Measurements from ENCODE around the gene TMEM179. TPM values are rescaled to one million over a fixed set of nuclear protein-coding genes. Genes with fewer than 3 reads are reported as not detected.

The TMEM179 gene
- total and polyA plus RNA-seq, 7 experiments from 2014 or later: 0.15 TPM; not detected in 6

- no peaks in the 10 kb centered on the region for H3K36me3 ChIP-seq (ENCODE audit: control insufficient read depth in 2 of 3, insufficient read depth in 3 of 3, low read length in 3 of 3)
- CTCF ChIA-PET: no interaction called here
- H3K27ac ChIP-seq (ENCODE audit: low read depth, low read length): no peak overlapping the region
- Mint-ChIP-seq H3K4me3 (no peak overlapping the region), H3K4me1 (no peaks in the 10 kb centered on the region), H3K36me3 (no peaks in the 10 kb centered on the region), H3K27ac (no peak overlapping the region), H3K27me3 (peaks cover 0 to 4% (median 0%) of the 10 kb centered on the region in 5 donors), H3K9me3 (no peaks in the 10 kb centered on the region)
- H3K4me3 ChIP-seq (ENCODE audit: low read length): no peak overlapping the region
- intact Hi-C loops (cut with micrococcal nuclease): no loop called here
- H3K27me3 ChIP-seq (ENCODE audit: control insufficient read depth in 2 of 2, insufficient read depth in 2 of 2, low read length in 2 of 2): no peaks in the 10 kb centered on the region
- POLR2A ChIA-PET: no interaction called here
- H3K9me3 ChIP-seq (ENCODE audit: control insufficient read depth in 2 of 3, low read length in 3 of 3): no peaks in the 10 kb centered on the region
- ATAC-seq: no peak
- no peaks in the 10 kb centered on the region for H3K4me1 ChIP-seq (ENCODE audit: control insufficient read depth in 2 of 2, insufficient read depth in 2 of 2, low read length in 2 of 2)
- no peak for DNase-seq
Observed at GRCh38 chr14:104578321-104578720, 26.3 kb downstream of the TMEM179 start.

DNA sequence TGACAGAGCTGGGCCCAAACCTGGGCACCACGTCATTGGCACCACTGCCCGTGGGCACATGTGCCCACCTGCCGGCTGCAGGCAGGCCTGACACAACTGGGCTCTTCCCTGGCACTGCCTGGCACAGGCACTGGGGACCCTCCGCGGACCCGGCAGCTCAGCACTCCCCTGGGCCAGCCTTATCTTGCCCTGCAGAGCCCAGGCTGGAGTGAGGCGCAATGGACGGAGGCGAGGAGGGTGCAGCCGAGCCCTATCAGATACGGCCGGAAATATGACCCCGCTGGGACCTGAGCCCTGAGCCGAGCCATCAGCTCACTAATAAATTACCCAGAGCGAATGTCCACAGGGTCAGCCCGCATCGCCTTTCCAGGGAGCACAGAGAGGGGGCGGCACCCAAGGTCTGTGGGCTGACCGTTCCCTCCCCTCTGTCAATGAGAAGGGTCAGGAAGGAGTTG lies 26.7 kb downstream of the TMEM179 start:
- peaks cover 0 to 4% (median 0%) of the 10 kb centered on the region in 5 donors for H3K27me3 Mint-ChIP-seq
- no peaks in the 10 kb centered on the region for H3K4me1 ChIP-seq (ENCODE audit: control insufficient read depth in 2 of 2, insufficient read depth in 2 of 2, low read length in 2 of 2)
- ATAC-seq: no peak
- DNase-seq: no peak
- H3K4me3 Mint-ChIP-seq: no peak overlapping the region
- no peak overlapping the region for H3K27ac Mint-ChIP-seq
- CTCF ChIA-PET: no interaction called here
- H3K27ac ChIP-seq (ENCODE audit: low read depth, low read length): no peak overlapping the region
- H3K36me3 Mint-ChIP-seq: no peaks in the 10 kb centered on the region
- no peaks in the 10 kb centered on the region for H3K36me3 ChIP-seq (ENCODE audit: control insufficient read depth in 2 of 3, insufficient read depth in 3 of 3, low read length in 3 of 3)
- intact Hi-C loops (cut with micrococcal nuclease): no loop called here
- no peak overlapping the region for H3K4me3 ChIP-seq (ENCODE audit: low read length)
- no peaks in the 10 kb centered on the region for H3K9me3 Mint-ChIP-seq
- POLR2A ChIA-PET: no interaction called here
- no peaks in the 10 kb centered on the region for H3K27me3 ChIP-seq (ENCODE audit: control insufficient read depth in 2 of 2, insufficient read depth in 2 of 2, low read length in 2 of 2)
- no peaks in the 10 kb centered on the region for H3K9me3 ChIP-seq (ENCODE audit: control insufficient read depth in 2 of 3, low read length in 3 of 3)
- H3K4me1 Mint-ChIP-seq: no peaks in the 10 kb centered on the region

DNA sequence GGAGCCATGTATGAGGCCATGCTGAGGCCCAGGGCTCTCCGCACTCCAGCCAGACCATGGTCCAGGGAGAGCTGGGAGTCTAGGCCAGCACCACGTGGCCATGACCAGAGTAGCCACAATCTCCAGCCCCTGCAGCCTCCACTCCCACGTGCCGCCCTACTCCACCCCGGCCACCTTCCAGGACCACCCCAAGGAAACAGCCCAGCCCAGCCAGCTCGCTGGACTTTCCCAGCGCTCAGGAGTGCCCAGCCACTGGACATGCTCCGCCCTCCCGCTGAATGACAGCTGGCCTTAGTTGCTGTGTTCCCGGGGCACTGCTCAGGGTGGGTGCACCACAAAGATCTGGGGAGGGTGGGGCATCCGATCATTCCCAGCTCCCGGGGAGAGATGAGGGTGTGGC lies 27.1 kb downstream of the TMEM179 start:
- H3K27me3 Mint-ChIP-seq: peaks cover 0 to 4% (median 0%) of the 10 kb centered on the region in 5 donors
- Histone ChIP-seq H3K9me3 (ENCODE audit: control insufficient read depth in 2 of 3, low read length in 3 of 3) (no peaks in the 10 kb centered on the region), H3K27me3 (ENCODE audit: control insufficient read depth in 2 of 2, insufficient read depth in 2 of 2, low read length in 2 of 2) (no peaks in the 10 kb centered on the region), H3K4me3 (ENCODE audit: low read length) (no peak overlapping the region), H3K4me1 (ENCODE audit: control insufficient read depth in 2 of 2, insufficient read depth in 2 of 2, low read length in 2 of 2) (no peaks in the 10 kb centered on the region), H3K27ac (ENCODE audit: low read depth, low read length) (no peak overlapping the region), H3K36me3 (ENCODE audit: control insufficient read depth in 2 of 3, insufficient read depth in 3 of 3, low read length in 3 of 3) (no peaks in the 10 kb centered on the region)
- no peak overlapping the region for H3K27ac Mint-ChIP-seq
- no peaks in the 10 kb centered on the region for H3K4me1 Mint-ChIP-seq
- CTCF ChIA-PET: no interaction called here
- H3K36me3 Mint-ChIP-seq: no peaks in the 10 kb centered on the region
- intact Hi-C loops (cut with micrococcal nuclease): no loop called here
- H3K4me3 Mint-ChIP-seq: no peak overlapping the region
- DNase-seq (no peak), ATAC-seq (no peak)
- POLR2A ChIA-PET: no interaction called here
- no peaks in the 10 kb centered on the region for H3K9me3 Mint-ChIP-seq

DNA sequence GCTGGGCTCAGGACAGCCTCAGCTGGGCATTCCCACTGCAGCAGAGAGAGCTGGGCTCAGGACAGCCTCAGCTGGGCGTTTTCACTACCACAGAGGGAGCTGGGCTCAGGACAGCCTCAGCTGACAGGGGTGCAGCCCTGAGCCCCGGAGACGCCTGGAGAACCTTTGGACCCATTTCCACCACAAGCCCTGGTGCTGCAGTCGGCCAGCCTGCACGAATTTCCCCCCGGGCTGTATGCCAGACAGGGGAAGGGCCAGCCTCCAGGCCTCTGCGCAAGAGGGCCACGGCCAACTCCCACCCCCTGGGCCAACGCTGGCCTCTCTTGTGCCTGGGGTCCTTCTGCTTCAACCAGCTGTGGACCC lies 27.6 kb downstream of the TMEM179 start:
- H3K9me3 Mint-ChIP-seq: no peaks in the 10 kb centered on the region
- H3K4me1 Mint-ChIP-seq: no peaks in the 10 kb centered on the region
- Histone ChIP-seq H3K4me3 (ENCODE audit: low read length) (no peak overlapping the region), H3K27me3 (ENCODE audit: control insufficient read depth in 2 of 2, insufficient read depth in 2 of 2, low read length in 2 of 2) (no peaks in the 10 kb centered on the region), H3K4me1 (ENCODE audit: control insufficient read depth in 2 of 2, insufficient read depth in 2 of 2, low read length in 2 of 2) (no peaks in the 10 kb centered on the region), H3K27ac (ENCODE audit: low read depth, low read length) (no peak overlapping the region), H3K36me3 (ENCODE audit: control insufficient read depth in 2 of 3, insufficient read depth in 3 of 3, low read length in 3 of 3) (no peaks in the 10 kb centered on the region), H3K9me3 (ENCODE audit: control insufficient read depth in 2 of 3, low read length in 3 of 3) (no peaks in the 10 kb centered on the region)
- peaks cover 0 to 4% (median 0%) of the 10 kb centered on the region in 5 donors for H3K27me3 Mint-ChIP-seq
- DNase-seq (no peak), ATAC-seq (no peak)
- ChIA-PET POLR2A (no interaction called here), CTCF (no interaction called here)
- no peak overlapping the region for H3K27ac Mint-ChIP-seq
- no peaks in the 10 kb centered on the region for H3K36me3 Mint-ChIP-seq
- H3K4me3 Mint-ChIP-seq: no peak overlapping the region
- intact Hi-C loops (cut with micrococcal nuclease): no loop called here

DNA sequence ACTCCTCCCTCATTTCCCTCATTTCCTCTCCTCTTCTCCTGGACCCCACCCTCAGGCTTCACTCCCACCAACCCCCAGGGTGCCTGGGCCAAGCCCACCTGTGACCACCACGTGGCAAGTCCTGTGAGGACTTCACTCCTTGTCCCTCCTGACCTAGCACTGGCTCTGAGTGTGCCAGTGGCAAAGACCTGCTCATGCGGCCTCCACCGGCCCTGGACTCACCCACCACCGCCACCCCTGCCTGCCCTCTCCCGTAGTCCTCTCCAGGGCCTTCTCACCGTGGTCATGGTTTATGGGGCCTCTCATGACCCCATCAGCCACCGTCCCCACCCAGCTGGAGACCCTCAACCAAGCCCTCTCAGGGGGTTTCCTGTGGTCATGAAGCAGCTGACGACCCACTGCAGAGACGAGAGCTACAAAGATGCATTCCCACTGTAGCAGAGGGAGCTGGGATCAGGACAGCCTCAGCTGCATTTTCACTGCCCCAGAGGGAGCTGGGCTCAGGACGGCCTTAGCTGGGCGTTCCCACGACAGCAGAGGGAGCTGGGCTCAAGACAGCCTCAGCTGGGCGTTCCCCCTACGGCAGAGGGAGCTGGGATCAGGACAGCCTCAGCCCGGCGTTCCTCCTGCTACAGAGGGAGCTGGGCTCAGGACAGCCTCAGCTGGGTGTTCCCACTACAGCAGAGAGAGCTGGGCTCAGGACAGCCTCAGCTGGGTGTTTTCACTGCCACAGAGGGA lies 28.2 kb downstream of the TMEM179 start:
- no peak for ATAC-seq
- CTCF ChIA-PET: no interaction called here
- H3K9me3 ChIP-seq (ENCODE audit: control insufficient read depth in 2 of 3, low read length in 3 of 3): no peaks in the 10 kb centered on the region

DNA sequence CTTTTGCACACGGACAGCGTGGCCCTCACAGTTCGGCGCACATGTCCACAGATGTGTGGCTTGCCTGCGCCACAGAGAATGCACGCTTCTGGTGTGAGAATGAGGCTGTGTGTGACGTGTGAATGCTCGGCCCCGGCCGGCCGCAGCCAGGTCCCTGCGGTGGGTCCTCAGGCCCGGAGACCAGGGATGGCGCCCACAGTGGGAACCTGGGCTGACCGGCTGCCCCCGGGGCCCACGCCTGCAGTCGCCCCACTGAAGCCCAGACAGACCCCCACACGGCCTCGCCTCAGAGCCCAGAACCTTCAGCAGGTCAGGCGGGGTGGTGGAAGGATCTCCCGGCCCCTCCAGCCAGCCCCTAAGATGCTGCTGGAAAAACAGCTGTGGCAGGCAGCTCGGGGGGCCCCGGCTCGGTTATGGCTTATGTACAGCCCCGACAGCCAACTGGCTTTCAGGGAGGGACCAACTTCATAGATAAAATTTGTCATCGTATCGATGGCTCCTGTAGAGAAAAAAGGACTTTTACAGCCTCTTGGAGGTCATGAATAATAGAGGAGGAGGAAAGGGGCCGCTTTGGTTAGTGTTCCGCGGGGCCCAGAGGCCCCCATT lies 29.5 kb downstream of the TMEM179 start:
- H3K27me3 Mint-ChIP-seq: no peaks in the 10 kb centered on the region
- no peaks in the 10 kb centered on the region for H3K27me3 ChIP-seq (ENCODE audit: control insufficient read depth in 2 of 2, insufficient read depth in 2 of 2, low read length in 2 of 2)
- H3K9me3 Mint-ChIP-seq: no peaks in the 10 kb centered on the region
- ATAC-seq (no peak), DNase-seq (no peak)
- H3K4me3 ChIP-seq (ENCODE audit: low read length): no peak overlapping the region
- ChIA-PET POLR2A (no interaction called here), CTCF (no interaction called here)
- H3K4me3 Mint-ChIP-seq: no peak overlapping the region
- H3K36me3 Mint-ChIP-seq: no peaks in the 10 kb centered on the region
- H3K4me1 ChIP-seq (ENCODE audit: control insufficient read depth in 2 of 2, insufficient read depth in 2 of 2, low read length in 2 of 2): no peaks in the 10 kb centered on the region
- no peaks in the 10 kb centered on the region for H3K4me1 Mint-ChIP-seq
- no peak overlapping the region for H3K27ac ChIP-seq (ENCODE audit: low read depth, low read length)
- H3K36me3 ChIP-seq (ENCODE audit: control insufficient read depth in 2 of 3, insufficient read depth in 3 of 3, low read length in 3 of 3): no peaks in the 10 kb centered on the region
- intact Hi-C loops (cut with micrococcal nuclease): no loop called here
- H3K27ac Mint-ChIP-seq: no peak overlapping the region
- no peaks in the 10 kb centered on the region for H3K9me3 ChIP-seq (ENCODE audit: control insufficient read depth in 2 of 3, low read length in 3 of 3)

More for the DNA sequence above, 28.2 kb downstream of the TMEM179 start:
- POLR2A ChIA-PET: no interaction called here
- Mint-ChIP-seq H3K9me3 (no peaks in the 10 kb centered on the region), H3K27me3 (peaks cover 0 to 3% (median 0%) of the 10 kb centered on the region in 5 donors), H3K4me1 (no peaks in the 10 kb centered on the region), H3K27ac (no peak overlapping the region), H3K36me3 (no peaks in the 10 kb centered on the region), H3K4me3 (no peak overlapping the region)
- H3K27me3 ChIP-seq (ENCODE audit: control insufficient read depth in 2 of 2, insufficient read depth in 2 of 2, low read length in 2 of 2): no peaks in the 10 kb centered on the region
- H3K4me3 ChIP-seq (ENCODE audit: low read length): no peak overlapping the region
- H3K27ac ChIP-seq (ENCODE audit: low read depth, low read length): no peak overlapping the region
- H3K36me3 ChIP-seq (ENCODE audit: control insufficient read depth in 2 of 3, insufficient read depth in 3 of 3, low read length in 3 of 3): no peaks in the 10 kb centered on the region
- no peaks in the 10 kb centered on the region for H3K4me1 ChIP-seq (ENCODE audit: control insufficient read depth in 2 of 2, insufficient read depth in 2 of 2, low read length in 2 of 2)
- intact Hi-C loops (cut with micrococcal nuclease): no loop called here
- DNase-seq: no peak

DNA sequence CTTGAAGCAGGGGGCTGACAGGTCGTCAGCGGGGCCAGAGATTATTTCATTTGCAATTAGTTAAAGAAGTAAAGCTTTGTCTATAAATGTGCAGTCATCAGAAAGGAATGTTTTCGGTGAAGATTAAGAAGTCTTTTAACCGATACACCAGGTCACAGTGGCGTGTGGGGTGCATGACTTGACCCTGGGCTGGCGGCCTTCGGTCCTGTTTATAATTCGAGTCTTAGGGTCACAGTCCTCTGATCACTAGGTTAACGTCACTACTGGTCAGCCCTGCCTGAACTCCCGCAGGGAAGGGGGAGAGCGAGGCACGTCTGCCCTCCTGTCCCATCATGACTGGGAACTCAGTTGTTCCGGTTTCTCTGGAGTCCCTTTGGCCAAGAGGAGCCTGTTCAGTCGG lies 30.0 kb downstream of the TMEM179 start:
- ATAC-seq: no peak
- CTCF ChIA-PET: interaction anchor here (1.6 kb wide), 1 partner anchor 10 kb away, joined by 7 read pairs; no protein-coding TSS in a partner anchor
- POLR2A ChIA-PET: no interaction called here

More for the DNA sequence above, 30.0 kb downstream of the TMEM179 start:
- Histone ChIP-seq H3K4me1 (ENCODE audit: control insufficient read depth in 2 of 2, insufficient read depth in 2 of 2, low read length in 2 of 2) (no peaks in the 10 kb centered on the region), H3K4me3 (ENCODE audit: low read length) (no peak overlapping the region), H3K27me3 (ENCODE audit: control insufficient read depth in 2 of 2, insufficient read depth in 2 of 2, low read length in 2 of 2) (no peaks in the 10 kb centered on the region), H3K27ac (ENCODE audit: low read depth, low read length) (no peak overlapping the region), H3K9me3 (ENCODE audit: control insufficient read depth in 2 of 3, low read length in 3 of 3) (no peaks in the 10 kb centered on the region), H3K36me3 (ENCODE audit: control insufficient read depth in 2 of 3, insufficient read depth in 3 of 3, low read length in 3 of 3) (no peaks in the 10 kb centered on the region)
- H3K4me3 Mint-ChIP-seq: no peak overlapping the region
- no peak overlapping the region for H3K27ac Mint-ChIP-seq
- no peaks in the 10 kb centered on the region for H3K36me3 Mint-ChIP-seq
- no peaks in the 10 kb centered on the region for H3K27me3 Mint-ChIP-seq
- intact Hi-C loops (cut with micrococcal nuclease): no loop called here
- DNase-seq: no peak
- no peaks in the 10 kb centered on the region for H3K4me1 Mint-ChIP-seq
- H3K9me3 Mint-ChIP-seq: no peaks in the 10 kb centered on the region

All from naive thymus-derived CD4-positive, alpha-beta T cell (primary cell).